Glutamatergic neuron (in vitro differentiated cells): ENCODE results near the gene EXPH5. TPM values are rescaled to one million over a fixed set of nuclear protein-coding genes. Genes with fewer than 3 reads are reported as not detected.

Source experiments
- DNase-seq: peaks from one replicate; pipeline ENCODE4 v3.0.0; 2022
- H3K27ac Mint-ChIP-seq: one replicate; pipeline ENCODE4 v1.8.0; 2020; ENCODE audit warnings: mild to moderate bottlenecking, mixed read lengths, inconsistent platforms; ENCODE audit not compliant: unreplicated experiment
- H3K27me3 Mint-ChIP-seq: one replicate; pipeline ENCODE4 v1.8.0; 2020; ENCODE audit warnings: mild to moderate bottlenecking, moderate library complexity, mixed read lengths, inconsistent platforms; ENCODE audit not compliant: unreplicated experiment
- H3K36me3 Mint-ChIP-seq: one replicate; pipeline ENCODE4 v1.8.0; 2020; ENCODE audit warnings: mild to moderate bottlenecking, mixed read lengths, inconsistent platforms; ENCODE audit not compliant: unreplicated experiment
- H3K4me1 Mint-ChIP-seq: one replicate; pipeline ENCODE4 v1.8.0; 2020; ENCODE audit warnings: mild to moderate bottlenecking, low read depth, mixed read lengths, inconsistent platforms; ENCODE audit not compliant: unreplicated experiment
- H3K4me3 Mint-ChIP-seq: one replicate; pipeline ENCODE4 v1.8.0; 2020; ENCODE audit warnings: mild to moderate bottlenecking, mixed read lengths, inconsistent platforms; ENCODE audit not compliant: unreplicated experiment
- H3K9me3 Mint-ChIP-seq: one replicate; pipeline ENCODE4 v1.8.0; 2020; ENCODE audit warnings: mild to moderate bottlenecking, moderate library complexity, mixed read lengths, inconsistent platforms; ENCODE audit not compliant: unreplicated experiment
- total RNA-seq: library from RNA; stranded (reverse); fragmentation: NEBNext Ultra II Directional; extraction: Animal tissue kit (Norgen Biotek cat#: 25700); gene quantifications from one replicate; pipeline ENCODE4 v1.2.1, GENCODE V29; 2021; ENCODE audit not compliant: unreplicated experiment
- TF ChIP-seq, protein P1 (sequence below): fragments of 200-600 bp; sonication (generic); IDR thresholded peaks from one replicate; pipeline ENCODE4 v1.5.0; 2021; ENCODE audit not compliant: partially characterized antibody, unreplicated experiment

Gene EXPH5
- total RNA-seq, 1 donor from 2014 or later = 0.44 TPM

- Mint-ChIP-seq H3K27ac (no peak overlapping the region), H3K4me3 (no peak overlapping the region), H3K4me1 (no peaks in the 10 kb centered on the region), H3K36me3 (peaks cover 4% of the 10 kb centered on the region), H3K9me3 (no peaks in the 10 kb centered on the region), H3K27me3 (peaks cover 5% of the 10 kb centered on the region)
- TF ChIP-seq, protein P1, sequence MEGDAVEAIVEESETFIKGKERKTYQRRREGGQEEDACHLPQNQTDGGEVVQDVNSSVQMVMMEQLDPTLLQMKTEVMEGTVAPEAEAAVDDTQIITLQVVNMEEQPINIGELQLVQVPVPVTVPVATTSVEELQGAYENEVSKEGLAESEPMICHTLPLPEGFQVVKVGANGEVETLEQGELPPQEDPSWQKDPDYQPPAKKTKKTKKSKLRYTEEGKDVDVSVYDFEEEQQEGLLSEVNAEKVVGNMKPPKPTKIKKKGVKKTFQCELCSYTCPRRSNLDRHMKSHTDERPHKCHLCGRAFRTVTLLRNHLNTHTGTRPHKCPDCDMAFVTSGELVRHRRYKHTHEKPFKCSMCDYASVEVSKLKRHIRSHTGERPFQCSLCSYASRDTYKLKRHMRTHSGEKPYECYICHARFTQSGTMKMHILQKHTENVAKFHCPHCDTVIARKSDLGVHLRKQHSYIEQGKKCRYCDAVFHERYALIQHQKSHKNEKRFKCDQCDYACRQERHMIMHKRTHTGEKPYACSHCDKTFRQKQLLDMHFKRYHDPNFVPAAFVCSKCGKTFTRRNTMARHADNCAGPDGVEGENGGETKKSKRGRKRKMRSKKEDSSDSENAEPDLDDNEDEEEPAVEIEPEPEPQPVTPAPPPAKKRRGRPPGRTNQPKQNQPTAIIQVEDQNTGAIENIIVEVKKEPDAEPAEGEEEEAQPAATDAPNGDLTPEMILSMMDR = no peak
- DNase-seq = no peak
These were observed 7.6 kb upstream of the EXPH5 start for GRCh38 chr11:108601150-108601549.

- Mint-ChIP-seq H3K36me3 (peaks cover 4% of the 10 kb centered on the region), H3K4me1 (no peaks in the 10 kb centered on the region), H3K27ac (no peak overlapping the region), H3K27me3 (peaks cover 5% of the 10 kb centered on the region), H3K4me3 (no peak overlapping the region), H3K9me3 (no peaks in the 10 kb centered on the region)
- DNase-seq = no peak
- TF ChIP-seq, protein P1 = no peak
These were observed 6.4 kb upstream of the EXPH5 start for GRCh38 chr11:108599978-108600377.

GRCh38 chr11:108597736-108598355, 4.3 kb upstream of the EXPH5 start:
- Mint-ChIP-seq H3K9me3 (peaks cover 1% of the 10 kb centered on the region), H3K36me3 (no peaks in the 10 kb centered on the region), H3K4me3 (no peak overlapping the region), H3K27me3 (peaks cover 3% of the 10 kb centered on the region), H3K27ac (no peak overlapping the region), H3K4me1 (peaks cover 4% of the 10 kb centered on the region)
- DNase-seq = no peak
- TF ChIP-seq, protein P1 = no peak

DNA sequence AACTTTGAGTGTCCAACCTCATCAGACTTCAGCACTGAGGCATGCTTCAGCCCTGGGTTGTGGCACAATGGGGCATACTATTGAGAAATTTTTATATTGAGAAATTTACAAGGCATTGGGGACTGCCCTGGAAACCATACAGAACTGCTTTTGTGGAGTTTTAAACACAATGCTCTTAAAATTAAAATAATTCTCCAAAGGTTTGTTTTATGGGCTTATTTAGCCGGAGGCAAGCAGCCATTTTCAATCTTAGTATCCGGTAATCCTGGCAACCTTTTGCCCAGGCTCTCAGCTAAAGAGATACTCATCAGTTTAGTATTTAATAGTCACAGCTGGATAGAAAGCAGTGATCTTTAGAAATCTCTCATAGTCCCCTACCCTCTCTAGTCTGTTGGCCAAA, 3.1 kb upstream of the EXPH5 start:
- peaks cover 6% of the 10 kb centered on the region for H3K4me1 Mint-ChIP-seq
- H3K9me3 Mint-ChIP-seq = peaks cover 6% of the 10 kb centered on the region
- no peak for DNase-seq
- TF ChIP-seq, protein P1 = no peak
- H3K27ac Mint-ChIP-seq = no peak overlapping the region
- H3K36me3 Mint-ChIP-seq = no peaks in the 10 kb centered on the region
- no peak overlapping the region for H3K4me3 Mint-ChIP-seq
- H3K27me3 Mint-ChIP-seq = no peaks in the 10 kb centered on the region

GRCh38 chr11:108593923-108594434, 411 bp upstream of the EXPH5 start:
- Mint-ChIP-seq H3K4me3 (peak overlapping the region; percentile 57), H3K36me3 (no peaks in the 10 kb centered on the region), H3K9me3 (peaks cover 6% of the 10 kb centered on the region), H3K27ac (no peak overlapping the region), H3K4me1 (peaks cover 6% of the 10 kb centered on the region), H3K27me3 (peaks cover 2% of the 10 kb centered on the region)
- DNase-seq = no peak
- TF ChIP-seq, protein P1 = no peak
